CD4-positive, alpha-beta T cell treated with Interleukin-6 for 4 hours (primary cell): ENCODE measurements around the gene RADX.
A peak's percentile ranks its signal among the peaks of the same experiment; 100 is the strongest.

ENCODE experiments used
- DNase-seq: peaks from one replicate; pipeline ENCODE4 v3.0.0-alpha.2; 2020; ENCODE audit warnings: mixed read lengths

Gene RADX

DNA sequence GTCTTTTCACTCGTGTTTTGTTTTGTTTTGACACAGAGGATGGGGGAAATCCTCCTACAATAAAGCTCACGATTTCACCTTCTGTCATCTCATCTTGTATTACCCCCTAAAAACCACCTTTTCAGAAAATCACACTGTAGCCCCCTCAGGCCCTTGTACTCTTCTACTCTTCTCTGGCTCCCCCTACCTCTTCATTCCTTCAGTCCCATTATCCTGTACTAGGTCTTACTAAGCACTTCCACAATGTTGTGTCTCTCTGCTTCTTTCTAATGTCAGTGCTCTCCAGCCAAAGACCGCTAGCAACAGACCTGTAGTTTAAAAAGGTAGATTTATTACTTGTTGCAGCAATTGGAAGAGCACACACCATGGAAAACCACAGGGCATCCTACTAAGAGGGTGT, 84.7 kb downstream of the RADX start:
- DNase-seq = no peak

DNA sequence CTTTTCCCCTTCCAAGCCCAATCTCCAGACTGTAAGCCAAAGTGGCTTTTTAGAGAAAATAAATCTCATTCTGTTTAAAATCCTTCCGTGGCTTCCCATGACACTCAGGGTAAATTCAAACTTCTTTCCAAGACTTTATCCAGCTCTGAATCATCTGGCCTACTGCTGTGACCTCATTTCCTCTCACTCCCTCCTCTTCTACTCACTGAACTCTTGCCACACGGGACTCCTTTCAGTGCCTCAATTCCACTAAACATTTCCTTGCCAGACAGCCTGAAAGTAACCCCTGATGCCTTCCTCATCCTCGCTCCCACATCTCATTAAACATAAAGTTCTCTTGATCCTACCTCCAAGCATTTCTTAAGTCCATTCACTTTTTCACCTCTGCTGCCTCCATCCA, 86.9 kb downstream of the RADX start:
- DNase-seq = no peak

DNA sequence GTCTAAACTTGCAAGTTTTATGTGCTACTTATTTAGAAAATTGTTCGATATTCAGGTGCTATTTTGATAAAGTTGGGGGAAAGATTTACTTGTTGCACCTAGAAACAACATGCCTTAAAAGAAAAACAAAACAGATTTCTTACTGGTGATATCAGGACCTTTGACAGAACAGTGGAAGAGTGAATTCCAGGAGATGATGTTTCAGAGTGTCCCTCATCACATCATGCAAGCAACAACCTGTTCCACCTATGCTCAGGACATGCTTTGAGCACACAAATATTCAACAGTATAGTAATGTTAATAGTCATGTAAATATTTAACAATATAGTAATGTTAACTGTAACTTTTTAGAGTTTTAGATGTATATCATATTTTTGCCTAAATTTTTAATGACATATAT, 90.9 kb downstream of the RADX start:
- DNase-seq = no peak

DNA sequence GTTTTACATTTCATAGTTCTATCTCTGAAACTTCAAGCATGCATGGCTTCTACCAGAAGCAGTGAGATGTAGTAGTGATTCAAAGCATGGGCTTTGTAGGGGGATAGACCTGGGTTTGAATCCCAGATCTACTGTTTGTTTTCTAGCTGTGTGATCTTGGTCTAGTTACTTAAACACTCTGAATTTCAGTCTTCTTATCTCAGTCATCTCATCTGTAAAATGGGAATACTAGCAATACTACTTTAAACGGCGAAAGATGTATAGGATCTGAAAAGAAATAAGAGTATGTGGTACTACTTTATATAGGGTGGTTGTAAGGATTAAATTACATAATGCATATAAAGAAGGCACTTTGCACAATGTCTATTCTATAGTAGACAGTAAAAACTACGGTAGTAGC, 94.7 kb downstream of the RADX start:
- DNase-seq = no peak

DNA sequence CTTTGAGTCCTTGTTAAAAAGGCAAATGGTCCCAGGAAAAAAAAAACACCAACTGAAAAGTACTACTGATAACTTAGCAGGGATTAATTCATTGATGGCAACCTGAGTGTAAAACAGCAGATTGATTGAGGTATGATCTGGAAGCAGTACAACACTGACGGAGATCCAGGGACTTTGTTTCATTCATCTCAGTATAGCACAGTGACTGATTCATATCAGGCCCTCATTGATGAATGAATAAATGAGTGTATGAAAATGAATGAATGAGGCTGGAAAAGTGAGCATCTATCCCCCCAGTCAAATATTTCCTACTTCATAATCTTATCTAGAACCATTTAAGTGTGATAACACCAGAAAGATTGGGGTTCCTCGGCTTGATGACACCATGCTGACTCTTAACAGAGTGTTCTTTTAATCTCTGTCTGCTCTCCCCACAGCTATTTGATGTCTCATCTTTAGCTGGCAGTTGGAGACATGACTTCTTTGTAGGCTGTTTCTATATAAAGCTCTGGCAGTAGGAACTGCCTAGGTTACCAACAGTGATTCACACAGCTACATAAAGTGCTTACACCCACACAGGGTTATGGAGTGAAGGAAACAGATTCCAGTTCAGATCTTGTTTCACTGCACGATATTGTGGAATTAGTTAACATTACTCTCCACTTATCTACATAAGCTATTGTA, 96.1 kb downstream of the RADX start:
- DNase-seq = no peak

DNA sequence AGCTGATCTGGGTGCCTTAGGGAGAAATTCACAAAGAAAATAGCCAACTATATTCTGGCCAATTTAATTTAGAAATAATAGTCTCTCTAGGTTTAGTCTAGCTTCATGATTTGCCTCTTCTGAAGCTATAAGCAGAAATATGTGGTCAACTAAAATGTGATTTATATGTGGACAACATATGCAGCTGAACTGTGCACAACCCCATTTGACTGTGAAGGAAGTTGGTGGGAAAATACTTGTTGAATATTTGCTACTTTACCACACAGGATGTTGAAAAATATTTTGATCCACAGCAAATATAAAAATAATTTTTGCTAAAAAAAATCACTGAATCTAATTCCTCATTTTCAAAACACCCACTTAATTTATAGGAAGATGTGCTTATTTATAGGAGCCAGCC, 99.0 kb downstream of the RADX start:
- no peak for DNase-seq

DNA sequence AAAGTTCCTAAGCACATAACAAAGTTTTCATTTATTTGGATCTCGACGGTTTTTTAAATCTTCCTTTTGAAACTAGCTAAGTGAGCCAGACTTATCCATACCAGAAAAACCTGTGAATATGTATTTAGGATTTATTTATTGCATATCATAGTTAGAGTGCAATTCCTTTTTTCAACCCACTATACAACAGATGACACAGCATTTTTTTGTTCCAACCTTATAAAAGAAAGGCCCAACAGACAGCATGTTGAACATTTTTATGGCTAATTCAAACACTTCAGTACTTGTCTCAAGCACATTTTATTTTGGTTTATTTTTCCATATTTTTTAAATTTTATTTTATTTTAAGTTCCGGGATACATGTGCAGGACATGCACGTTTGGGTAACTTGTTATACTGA, 99.6 kb downstream of the RADX start:
- no peak for DNase-seq

DNA sequence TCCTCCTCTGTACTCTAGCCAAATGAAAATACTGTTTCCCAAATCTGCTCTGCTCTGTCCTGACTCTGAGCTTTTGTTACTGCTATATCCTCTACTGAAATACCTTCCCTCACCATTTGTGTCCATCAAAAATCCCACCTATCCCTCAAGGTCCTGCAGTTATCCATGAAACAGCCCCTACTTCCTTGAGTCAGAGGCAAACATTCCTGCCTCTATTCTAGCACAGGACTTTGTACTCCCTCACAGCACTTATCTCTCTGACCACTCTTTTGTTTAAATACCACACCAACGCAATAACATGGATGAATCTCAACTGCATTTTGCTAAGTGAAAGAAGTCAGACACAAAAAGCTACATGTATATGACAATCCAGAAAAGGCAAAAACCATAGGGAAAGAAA, 104.2 kb downstream of the RADX start:
- no peak for DNase-seq

DNA sequence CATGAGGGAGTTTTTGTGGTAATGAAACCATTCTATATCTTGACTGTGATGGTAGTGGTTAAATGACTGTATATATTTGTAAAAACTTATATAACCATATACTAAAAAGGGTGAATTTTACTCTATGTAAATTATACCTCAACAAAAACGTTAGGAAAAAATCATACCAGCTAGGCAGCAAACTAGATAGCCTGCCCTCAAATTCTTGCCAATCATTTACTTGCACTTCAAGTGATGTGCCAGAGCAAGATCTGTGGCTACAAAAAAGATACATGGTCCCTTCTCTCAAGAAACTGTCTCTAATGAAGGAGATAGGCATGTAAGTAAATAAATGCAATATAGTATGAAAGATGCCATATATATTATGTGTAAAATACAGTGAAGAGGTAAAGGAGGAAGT, 104.7 kb downstream of the RADX start:
- DNase-seq = no peak

DNA sequence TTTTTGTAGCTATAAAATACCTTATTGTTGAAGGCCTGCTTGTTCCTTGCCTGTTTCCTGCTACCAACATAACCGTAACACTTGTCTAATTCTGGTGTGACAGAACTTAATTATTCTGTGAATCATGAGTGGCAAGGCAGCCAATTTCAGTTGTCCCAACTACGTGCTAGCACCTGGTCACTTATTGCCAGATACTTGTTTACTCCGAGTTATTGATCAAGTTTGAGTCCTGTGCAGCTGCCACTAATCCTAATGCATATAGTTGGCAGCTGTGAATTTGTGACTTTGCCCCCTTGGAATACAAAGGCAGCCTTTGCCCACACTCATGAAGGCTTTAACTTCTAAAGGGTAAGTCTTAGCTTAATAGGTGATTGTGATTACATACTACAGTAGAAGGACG, 106.9 kb downstream of the RADX start:
- no peak for DNase-seq

DNA sequence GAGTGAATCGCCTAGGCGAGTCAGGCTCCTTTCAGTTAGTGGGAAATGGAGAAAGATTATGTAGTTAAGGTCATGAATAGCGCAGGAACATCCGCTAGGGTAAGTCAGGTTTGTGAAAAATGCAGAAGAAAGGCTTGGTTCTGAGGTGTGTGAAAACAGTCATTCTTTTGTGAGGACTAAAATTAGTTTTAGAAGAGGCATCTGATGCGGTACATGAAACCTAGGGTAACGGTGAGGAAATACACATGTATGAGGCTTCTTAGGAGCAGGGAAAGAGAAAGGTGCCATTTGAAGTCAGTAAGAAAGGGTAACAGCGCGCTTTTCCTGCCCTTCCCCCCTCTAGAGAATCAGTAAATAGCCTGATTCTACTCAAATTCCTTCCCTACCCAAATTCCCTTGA, 114.2 kb downstream of the RADX start:
- no peak for DNase-seq

DNA sequence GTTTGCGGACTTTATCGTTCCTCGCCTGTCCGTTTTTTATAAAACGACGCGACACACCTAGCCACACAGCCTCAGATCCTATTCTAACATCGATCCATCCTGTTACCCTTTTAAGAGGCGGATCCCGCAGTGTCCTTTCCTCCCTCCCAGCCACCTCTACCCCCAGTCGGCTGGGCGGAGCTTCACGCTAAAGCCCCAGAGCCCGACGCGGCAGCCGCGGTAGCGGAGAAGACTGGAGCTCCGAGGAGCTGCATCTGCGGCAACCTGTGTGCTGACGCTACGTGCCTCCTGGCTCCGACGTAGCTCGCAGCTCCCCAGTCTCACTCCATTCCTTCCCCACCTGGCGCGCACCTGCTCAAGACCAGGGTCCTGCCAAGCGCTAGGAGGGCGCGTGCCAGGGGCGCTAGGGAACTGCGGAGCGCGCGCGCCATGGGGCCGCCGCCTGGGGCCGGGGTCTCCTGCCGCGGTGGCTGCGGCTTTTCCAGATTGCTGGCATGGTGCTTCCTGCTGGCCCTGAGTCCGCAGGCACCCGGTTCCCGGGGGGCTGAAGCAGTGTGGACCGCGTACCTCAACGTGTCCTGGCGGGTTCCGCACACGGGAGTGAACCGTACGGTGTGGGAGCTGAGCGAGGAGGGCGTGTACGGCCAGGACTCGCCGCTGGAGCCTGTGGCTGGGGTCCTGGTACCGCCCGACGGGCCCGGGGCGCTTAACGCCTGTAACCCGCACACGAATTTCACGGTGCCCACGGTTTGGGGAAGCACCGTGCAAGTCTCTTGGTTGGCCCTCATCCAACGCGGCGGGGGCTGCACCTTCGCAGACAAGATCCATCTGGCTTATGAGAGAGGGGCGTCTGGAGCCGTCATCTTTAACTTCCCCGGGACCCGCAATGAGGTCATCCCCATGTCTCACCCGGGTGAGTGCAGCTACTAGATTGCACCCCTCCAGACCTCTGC, 115.0 kb downstream of the RADX start, which contains the start of gene RNF128:
RNF128 (plus strand) TSS at position 217 of the 953 bp plus-strand sequence; CDS start at position 430, 213 bp downstream.
- peak; percentile 10 for DNase-seq

DNA sequence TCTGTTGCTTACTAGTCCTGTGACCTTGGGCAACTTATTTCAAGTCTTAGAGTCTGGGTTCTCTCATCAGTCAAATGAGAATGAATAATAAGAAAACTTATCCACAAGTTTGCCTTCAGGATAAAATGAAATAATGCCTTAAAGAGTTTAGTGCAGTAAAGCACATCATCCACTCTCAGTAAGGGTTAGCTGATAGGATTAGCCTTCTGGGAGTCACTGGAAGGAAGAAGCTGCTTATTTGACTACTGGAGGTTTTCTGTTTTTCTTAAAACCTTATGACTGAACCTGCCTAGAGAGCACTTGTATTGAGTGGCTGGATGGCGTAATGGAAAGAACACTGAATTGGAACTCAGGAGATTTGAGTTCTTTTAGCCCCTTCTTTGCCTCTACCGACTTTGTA, 116.6 kb downstream of the RADX start:
- no peak for DNase-seq
